Retinal pigment epithelial cell (primary cell): ENCODE results near the gene SH3RF2.

Experiments
- DNase-seq: peaks from one replicate; pipeline ENCODE4 v3.0.0-alpha.2; 2010; ENCODE audit warnings: low read depth
- H3K4me3 ChIP-seq: 2 replicates; pipeline ENCODE4 v1.5.1; 2011; ENCODE audit warnings: mild to moderate bottlenecking, low read length, control low read depth, moderate library complexity
- CTCF ChIP-seq: conservative IDR thresholded peaks from 2 replicates; pipeline ENCODE4 v1.5.1; 2011; ENCODE audit warnings: low read depth, low read length, control low read depth, inconsistent platforms

SH3RF2 gene

GRCh38 chr5:145969714-145970092 lies 33.3 kb downstream of the SH3RF2 start:
- TF ChIP-seq CTCF: no peak
- H3K4me3 ChIP-seq: no peak overlapping the region
- DNase-seq: no peak

- no peak overlapping the region for H3K4me3 ChIP-seq
- TF ChIP-seq CTCF: no peak
- no peak for DNase-seq
Observed at GRCh38 chr5:145971108-145971507, 34.7 kb downstream of the SH3RF2 start.

GRCh38 chr5:145971701-145972100 lies 35.3 kb downstream of the SH3RF2 start:
- TF ChIP-seq CTCF: no peak
- no peak overlapping the region for H3K4me3 ChIP-seq
- DNase-seq: no peak

GRCh38 chr5:145975001-145975360 lies 38.6 kb downstream of the SH3RF2 start:
- no peak for DNase-seq
- no peak overlapping the region for H3K4me3 ChIP-seq
- TF ChIP-seq CTCF: no peak

- peak; percentile 75 for DNase-seq
Observed at GRCh38 chr5:145975361-145976066, 39.1 kb downstream of the SH3RF2 start.

GRCh38 chr5:145976431-145977155 lies 40.2 kb downstream of the SH3RF2 start:
- H3K4me3 ChIP-seq: no peak overlapping the region
- DNase-seq: no peak
- no peak for TF ChIP-seq CTCF

More at GRCh38 chr5:145975361-145976066, 39.1 kb downstream of the SH3RF2 start:
- no peak overlapping the region for H3K4me3 ChIP-seq
- no peak for TF ChIP-seq CTCF

- TF ChIP-seq CTCF: no peak
- no peak overlapping the region for H3K4me3 ChIP-seq
- no peak for DNase-seq
Observed at GRCh38 chr5:145978171-145978570, 41.8 kb downstream of the SH3RF2 start.
